GM18498 (cell line): ENCODE measurements around the gene RFC5.

Experiments used
- ATAC-seq: cut with Tn5 transposase; IDR thresholded peaks from one replicate; pipeline ENCODE4 v1.9.1; 2021; ENCODE audit warnings: mild to moderate bottlenecking, moderate library complexity; ENCODE audit not compliant: unreplicated experiment

Gene RFC5

DNA sequence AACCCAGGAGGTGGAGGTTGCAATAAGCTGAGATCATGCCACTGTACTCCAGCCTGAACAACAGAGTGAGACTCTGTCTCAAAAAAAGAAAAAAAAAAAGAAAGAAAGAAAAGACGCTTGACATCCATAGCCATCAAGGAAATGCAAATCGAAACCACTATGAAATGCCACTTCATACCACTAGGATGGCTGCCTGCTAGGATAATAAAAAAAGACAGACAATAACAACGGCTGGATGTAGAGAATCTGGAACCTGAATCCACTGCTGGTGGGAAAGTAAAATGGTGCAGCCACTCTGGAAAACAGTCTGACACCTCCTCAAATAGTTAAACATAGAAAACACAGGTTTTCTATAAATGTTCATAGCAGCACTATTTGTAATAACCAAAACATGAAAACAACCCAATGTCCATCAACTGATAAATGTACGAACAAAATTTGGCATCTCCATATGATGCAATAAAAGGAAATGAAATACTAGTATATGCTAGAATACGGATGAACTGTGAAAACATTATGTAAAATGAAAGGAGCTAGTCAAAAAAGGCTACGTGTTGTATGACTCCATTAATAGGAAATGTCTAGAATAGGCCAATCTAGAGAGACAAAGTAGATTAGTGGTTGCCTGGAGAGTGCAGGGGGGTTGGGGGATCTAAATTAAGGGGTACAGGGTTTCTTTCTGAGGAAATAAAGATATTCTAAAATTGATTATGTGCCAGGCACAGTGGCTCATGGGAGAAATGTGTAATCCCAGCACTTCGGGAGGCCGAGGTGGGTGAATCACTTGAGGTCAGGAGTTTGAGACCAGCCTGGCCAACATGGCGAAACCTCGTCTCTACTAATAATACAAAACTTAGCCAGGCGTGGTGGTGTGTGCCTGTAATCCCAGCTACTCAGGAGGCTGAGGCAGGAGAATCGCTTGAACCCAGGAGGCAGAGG is 34.7 kb downstream of the RFC5 start:
- ATAC-seq: no peak

DNA sequence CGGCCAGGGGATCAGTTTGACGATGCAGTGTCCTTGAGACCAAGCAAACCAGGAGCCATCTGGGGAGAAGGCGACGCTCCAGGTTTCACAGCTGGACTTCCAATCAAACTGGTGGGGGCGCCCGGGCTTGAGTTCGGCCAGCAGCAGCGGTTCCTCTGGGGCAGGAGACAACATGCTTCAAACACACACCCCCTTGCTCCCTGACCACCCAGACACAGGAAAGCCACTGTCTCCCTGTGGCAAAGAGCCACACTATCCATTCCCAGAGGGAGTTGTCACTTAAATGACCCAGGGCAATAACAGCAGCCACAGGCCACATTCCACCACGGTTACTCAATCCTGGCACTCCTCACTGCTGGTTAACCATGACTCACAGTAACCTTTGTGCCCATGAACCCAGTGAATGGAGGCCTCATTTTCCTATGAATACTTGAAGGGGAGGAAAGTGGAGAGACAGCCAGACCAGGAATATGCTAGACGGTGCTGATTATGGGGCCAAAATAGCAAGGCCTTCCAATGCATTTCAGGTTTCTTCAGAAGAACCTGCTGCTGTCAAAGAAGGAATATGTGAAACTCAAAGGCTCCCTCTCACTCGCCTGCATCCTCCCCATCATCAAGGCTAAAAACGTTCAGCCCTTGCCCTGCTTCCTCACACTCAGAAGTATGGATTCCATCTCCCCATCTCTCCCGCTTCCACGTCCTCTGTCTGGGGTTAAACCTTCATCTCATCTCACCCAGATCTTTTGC is 36.0 kb downstream of the RFC5 start:
- ATAC-seq: no peak

DNA sequence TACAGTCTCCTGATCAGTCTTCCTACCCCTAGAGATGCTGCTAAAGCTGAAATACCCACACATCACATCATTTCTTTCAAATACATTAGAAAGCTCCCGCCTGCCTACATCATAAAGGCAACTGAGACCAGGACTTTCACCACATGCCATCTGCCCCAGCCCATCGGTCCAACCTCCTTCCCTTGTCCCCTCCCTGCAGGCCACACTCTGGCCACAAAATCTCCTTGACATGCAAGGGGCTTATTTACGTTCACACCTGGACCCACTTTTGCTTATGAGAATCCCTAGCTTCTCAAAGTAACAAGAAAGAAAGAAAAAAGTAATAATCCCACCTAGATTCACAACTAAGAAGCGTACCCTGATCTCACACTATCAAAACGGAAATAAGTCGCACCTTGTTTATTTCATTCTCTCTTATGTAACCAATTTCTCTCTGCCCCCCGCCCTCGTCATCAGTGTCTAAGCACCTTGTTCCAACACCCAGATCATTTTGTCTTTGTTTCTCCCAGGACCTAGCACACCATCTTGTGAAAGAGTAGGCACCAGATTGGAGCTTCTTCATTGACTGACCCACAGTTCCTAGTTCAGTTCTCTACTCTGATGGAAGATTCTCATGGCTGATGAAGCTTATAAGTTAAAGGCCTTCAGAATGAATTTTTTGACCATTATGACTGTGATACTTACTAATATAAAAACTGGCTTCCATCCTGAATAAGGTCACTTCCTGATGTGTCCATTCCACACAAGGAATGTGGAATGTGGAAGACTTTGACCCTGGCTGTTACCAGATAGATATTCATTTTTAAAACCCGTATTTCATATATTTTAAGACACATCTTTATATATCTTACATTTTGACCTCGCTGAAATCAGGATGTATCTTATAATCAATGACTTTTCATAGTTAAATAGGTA is 36.8 kb downstream of the RFC5 start:
- ATAC-seq: no peak

DNA sequence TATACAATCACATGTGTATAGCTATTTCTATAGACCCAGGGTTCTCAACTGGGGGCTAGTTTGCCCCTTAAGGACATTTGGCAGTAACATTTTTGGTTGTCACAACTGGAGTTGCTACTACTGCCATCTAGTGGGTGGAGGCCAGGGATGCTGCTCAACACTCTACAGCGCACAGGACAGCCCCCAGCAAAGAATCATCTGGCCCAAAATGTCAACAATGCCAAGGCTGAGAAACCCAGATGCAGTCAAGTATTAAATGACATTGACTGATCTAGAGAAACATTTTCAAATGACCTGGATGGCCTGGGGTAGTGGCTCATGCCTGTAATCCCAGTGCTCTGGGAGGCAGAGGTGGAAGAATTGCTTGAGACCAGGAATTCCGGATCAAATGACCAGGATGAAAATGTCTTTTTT is 38.6 kb downstream of the RFC5 start:
- peak; percentile 73 for ATAC-seq

DNA sequence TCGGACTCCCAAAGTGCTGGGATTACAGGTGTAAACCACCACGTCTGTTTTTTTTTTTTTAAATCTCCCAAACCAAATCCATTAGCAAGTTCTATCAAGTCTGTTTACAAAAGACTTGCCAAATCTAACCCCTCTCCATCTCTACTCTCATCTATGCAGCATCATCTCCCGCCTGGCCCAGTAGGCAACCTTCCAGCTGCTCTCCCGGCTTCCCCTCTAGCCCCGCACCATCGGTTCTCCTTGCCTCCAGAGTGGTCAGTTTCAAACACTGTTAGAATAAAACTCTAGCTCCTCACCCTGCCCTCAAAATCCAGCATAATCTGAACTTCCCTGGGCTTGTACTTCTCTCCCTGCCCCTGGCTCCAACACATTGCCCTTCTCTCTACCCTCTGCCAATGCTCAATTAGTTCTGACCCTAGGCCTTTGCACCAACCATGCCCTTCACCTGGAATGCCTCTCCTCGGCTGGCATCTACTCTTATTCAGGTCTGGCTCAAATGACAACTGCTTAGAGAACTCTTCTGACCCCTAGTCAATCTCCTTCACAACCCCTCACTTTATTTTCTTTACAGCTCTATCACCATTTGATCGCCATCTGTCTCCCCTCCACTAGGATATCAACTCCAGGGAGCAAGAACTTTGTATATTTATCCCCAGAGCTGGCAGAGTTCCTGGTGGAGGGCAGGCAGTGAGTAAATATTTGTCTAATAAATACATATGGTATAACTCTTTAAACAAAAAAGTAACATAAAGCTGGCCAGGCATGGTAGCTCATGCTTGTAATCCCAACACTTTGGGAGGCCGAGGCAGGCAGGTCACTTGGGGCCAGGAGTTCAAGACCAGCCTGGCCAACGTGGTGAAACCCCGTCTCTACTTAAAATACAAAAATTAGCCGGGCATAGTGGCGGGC is 39.6 kb downstream of the RFC5 start:
- no peak for ATAC-seq

DNA sequence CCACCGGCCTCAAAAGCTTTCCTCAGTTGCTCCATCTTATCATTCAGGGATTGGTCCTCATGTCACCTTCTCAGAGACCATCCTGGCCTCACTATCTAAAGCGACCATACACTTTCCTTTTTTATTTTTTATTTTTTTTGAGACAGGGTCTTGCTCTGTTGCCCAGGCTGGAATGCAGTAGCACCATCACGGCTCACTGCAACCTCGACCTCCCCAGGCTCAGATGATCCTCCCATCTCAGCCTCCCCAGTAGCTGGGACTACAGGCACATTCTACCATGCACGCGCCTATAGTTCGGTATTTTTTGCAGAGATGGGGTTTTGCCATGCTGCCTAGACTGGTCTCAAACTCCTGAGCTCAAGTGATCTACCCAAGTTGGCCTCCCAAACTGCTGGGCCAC is 41.7 kb downstream of the RFC5 start:
- no peak for ATAC-seq

DNA sequence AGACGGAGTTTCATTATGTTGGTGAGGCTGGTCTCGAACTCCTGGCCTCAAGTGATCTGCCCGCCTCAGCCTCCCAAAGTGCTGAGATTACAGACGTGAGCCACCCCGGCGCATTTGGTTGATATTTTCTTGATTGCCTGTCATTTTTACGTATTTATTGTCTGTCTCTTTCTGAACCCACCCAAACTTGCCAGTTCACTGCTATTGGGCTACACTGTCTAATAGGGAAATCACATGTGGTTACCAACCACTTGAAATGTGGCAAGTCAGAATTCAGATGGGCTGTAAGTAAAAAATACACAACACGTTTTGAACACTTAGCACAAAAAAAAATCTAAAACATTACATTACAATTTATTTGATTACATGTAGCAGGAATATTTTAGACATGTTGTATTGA is 42.4 kb downstream of the RFC5 start:
- no peak for ATAC-seq

DNA sequence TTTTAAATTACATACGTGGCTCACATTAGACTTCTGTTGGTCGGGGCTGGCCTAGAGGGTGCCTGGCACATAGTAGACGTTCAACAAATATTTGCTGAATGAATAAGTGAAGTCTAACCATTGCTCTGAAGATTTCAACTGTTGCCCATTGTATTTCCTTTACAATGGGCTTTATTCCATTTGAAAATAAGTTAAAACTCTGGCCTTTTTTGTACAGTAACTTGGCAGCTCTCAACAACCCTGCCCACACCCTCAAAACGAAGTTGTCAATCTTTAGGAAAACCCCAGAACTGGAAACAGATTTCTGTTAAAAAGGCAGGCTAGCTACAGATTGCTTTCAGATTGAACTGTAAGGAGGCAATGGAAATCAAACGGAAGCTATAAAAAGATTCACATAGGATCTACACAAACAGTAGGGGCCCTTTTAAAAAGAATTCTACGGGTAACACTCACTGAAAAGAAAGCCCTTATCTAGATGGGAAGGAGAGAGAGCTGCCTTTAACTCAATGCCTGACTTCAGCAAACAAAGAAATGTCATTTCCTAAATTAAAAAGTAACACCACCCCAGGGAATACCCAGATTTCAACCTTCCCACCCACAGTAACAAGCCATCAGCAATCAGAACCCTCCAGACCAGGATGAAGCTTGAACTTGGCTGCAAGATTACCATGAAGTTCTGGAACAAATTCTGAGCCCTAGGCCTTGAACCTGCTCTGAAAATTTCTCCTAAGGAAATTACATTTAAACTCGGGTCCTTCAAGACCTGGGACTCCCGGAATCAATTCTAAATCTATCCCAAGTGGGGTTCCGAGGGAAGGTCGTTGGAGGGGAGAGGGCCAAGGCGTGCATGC is 43.1 kb downstream of the RFC5 start:
- no peak for ATAC-seq

DNA sequence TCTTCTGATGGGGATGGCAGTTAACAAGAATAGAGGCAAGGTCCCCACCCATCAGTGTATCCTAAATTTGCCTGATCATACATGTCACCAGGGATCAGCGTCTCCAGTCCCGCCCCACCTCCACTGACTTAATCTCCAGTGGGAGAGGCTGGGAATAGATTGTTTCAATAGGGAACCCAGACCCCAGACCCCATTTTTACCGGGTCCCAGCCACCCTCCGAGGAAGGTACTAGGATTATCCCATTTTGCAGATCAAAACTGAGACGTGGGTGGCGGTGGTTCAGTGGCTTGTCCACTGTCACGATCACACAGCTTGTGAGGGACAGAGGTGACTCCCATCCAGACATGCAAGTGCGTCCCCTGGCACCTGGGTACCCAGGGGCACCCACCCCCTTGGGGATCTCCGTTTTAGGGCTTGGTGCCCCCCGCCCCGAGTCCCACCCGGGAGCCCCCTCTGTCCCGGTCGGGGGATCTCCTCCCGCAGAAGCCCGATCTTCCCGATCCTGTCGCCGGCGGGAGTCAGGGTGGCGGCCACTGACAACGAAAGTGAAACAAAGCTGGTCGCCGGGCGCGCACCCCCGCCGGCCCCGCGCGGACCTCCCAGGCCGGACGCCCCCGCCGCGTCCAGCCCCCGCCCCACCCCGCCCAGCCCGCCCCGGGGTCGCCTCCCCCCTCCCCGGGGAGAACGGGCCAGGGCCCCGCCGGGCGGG is 44.0 kb downstream of the RFC5 start:
- ATAC-seq: peak; percentile 51

DNA sequence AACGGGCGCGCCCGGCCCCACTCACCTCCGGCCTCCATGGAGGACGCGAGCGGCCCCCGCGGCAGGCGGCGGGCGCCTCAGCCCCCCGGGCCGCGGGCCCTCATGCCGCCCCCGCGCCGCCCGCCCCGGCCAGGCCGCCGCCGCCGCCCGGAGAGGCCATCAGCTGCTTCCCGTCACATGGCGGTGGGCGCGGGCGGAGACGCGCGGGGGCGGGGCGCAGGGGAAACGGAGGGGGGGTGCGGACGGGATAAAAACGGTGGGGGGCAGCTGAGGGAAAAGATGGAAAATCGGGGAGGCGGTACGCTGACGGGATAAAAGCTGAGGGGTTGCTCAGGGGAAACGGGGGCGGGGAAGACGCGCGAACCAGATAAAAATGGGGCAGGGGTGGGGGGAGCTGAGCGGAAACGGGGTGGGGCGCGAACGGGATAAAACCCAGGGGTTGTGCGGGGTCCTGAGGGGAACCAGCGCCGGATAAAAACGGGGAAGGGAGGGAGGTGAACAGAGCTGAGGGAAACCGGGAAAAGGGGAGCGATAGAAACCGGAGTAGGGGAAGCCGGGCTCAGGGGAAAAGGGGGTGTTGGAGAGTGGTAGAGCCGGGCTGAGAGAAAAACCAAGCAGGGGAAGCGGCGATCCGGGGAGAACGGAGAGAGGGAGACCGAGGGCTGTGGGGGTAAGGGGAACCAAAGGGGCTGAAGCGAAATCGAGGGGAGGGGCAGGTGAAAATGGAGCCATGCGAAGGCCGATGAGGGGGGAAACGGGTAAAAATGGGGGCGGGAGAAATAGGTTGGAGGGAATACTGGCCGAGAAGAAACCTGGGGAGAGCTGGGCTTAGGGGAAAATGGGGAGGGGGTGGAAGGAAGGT is 44.7 kb downstream of the RFC5 start, which contains the start of gene WSB2:
Gene WSB2, minus strand, starts transcription at position 169 of the 862 bp plus-strand sequence. Its CDS starts 131 bp downstream, at position 38.
- ATAC-seq: peak; percentile 55

DNA sequence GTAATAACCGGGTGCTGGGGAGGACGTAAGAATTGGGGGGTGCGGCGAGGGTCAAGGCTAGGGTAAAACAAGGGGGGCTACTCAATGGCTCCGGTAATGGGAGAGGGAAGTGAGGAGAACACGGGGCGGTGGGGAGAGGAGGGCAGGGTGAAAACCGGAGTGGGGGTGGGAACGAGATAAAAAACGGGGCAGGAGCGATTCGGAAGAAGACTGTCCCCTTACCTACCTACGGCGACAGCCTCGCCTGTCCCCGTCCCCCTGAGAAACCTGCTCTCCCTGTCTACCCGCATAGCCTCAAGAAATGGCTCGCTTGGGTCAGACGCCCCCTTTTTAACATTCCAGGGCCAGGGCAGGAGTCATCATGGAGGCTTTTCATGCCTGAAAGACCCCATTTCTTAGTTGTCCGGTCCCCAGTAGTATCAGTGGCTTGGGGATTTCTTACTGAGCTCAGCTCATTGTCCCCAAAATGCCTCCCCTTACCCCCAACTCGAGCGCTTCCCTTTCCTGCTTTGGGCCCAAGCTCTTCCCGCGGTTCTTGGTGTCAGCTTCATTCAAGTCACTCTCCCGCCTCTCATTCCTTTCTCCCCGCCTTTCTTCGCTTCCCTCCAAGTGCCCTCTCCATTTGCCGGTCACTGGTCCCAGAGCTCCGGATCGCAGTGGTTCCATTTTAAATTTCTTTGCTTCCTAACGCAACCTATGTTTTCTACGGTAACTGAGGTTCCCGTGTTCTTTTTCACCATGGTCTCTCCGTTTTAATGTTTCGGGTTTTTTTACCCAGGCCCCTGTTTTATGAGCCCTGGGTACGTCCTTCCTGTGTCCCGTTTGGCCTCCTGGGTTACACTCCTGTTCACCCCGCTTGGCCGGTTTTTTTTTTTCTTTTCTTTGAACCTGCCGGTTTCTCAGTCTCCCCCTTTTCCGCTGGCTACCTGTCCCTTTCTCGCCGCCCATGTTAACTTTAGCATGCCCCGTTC is 45.7 kb downstream of the RFC5 start:
- ATAC-seq: no peak

DNA sequence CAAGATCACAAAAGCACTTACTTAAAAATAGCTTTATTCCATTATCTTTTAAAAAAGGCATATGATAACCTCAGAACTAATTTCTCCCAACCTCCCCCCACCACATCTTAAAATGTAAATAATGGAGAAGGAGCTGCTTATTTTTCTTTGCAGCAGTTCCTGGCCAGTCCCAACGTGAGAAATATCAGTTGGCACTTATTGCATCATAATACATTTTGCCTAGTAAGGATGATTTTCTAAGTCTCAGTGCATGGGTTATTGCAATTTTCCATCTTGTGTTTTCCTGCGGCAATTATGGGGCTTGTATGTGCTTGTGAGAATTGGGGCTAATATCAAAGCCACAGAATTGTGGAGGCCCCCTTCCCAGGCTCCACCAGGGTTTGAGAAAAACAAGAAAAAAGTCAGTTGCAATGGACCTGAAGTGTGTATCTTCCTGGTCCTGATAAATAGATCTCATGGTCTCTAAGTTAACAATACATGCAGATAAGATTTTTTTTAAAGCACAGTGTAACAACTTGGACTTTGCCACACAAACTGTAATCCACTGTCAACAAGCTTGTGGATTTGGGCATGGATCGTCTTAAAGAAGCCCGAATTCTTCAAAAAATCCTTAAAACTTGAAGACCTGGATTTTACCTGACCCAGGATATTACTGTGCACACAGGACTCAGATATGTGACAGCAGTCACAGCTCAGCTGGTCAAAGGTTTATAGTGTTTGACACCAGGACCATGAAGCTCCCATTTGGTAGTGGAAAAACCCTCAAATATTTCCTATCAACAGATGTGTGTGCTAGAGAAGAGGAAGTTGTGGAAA is 47.3 kb downstream of the RFC5 start:
- ATAC-seq: no peak

DNA sequence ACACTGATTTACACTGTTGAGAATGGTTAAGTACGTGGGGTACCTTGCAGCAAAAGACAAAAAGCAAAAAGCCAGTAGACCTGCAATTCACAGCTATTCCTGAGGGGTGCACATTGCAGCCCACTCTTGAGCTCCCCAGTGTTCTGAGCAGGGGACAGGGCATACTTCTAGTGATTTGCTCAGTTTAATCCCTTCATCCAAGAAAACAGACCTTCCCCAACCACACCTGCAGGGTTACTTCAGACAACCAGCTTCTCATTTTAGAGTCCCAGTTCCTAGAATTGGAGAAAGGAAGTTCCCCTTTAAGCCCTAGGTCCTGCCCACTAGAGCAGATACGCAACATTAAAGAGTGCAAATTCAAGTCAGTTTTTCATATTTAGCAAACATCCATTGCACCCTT is 48.1 kb downstream of the RFC5 start:
- ATAC-seq: no peak

DNA sequence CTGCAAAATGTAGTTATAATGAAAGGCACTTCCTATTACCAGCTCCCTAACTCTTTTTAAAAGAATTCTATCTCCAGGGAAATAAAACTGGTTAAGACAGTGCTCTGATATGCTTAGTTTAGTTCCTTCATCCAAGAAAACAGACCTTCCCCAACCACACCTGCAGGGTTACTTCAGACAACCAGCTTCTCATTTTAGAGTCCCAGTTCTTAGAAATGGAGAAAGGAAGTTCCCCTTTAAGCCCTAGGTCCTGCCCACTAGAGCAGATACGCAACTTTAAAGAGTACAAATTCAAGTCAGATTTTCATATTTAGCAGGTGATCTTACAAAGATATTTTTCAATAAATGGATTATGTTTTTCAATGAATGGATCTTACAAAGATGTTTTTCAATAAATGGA is 48.9 kb downstream of the RFC5 start:
- no peak for ATAC-seq

DNA sequence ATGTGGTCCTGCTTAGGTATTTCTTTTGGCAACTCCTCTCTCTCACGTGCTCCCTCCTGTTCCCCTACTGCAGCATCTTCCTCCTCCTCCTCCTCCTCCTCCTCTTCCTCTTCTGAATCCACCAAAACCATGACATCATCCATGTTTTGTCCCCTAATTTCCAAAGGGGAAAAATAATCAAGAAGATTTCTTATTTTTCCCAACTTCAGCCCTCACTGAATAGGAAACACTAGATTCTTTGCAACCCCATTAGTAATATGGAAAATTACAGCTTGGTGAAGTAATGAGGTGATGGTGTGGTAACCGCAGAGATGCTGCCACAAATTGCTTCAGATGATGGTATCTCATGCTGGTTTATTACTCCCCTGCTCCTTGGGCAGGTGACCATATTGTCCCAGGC is 51.9 kb downstream of the RFC5 start:
- no peak for ATAC-seq
